GM15510 (cell line): ENCODE data around the gene AKR7A2.

ENCODE experiments used
- POLR2A ChIP-seq: IDR thresholded peaks from 3 replicates; pipeline ENCODE4 v1.6.1; 2011; ENCODE audit warnings: borderline replicate concordance; ENCODE audit not compliant: insufficient read length; ENCODE audit errors: extremely low read depth

AKR7A2 gene

GRCh38 chr1:19311931-19312781 is at the start of gene AKR7A2, which contains the start of gene SLC66A1:
Gene AKR7A2, minus strand, starts transcription at chr1:19312144. Its CDS starts 20 bp downstream, at chr1:19312124.
Gene SLC66A1, plus strand, starts transcription at chr1:19312326. Its CDS starts 5,352 bp downstream, at chr1:19317678.
- TF ChIP-seq POLR2A: peak; percentile 85

GRCh38 chr1:19360843-19361610 is 49.1 kb upstream of the AKR7A2 start:
- no peak for TF ChIP-seq POLR2A

- TF ChIP-seq POLR2A: no peak
Observed at GRCh38 chr1:19360432-19360831, 48.5 kb upstream of the AKR7A2 start.

GRCh38 chr1:19360016-19360415 is 48.1 kb upstream of the AKR7A2 start:
- TF ChIP-seq POLR2A: no peak

GRCh38 chr1:19359357-19359756 is 47.4 kb upstream of the AKR7A2 start:
- TF ChIP-seq POLR2A: no peak

- TF ChIP-seq POLR2A: no peak
Observed at GRCh38 chr1:19358710-19359109, 46.8 kb upstream of the AKR7A2 start.

GRCh38 chr1:19357299-19357986 is 45.5 kb upstream of the AKR7A2 start:
- no peak for TF ChIP-seq POLR2A

- no peak for TF ChIP-seq POLR2A
Observed at GRCh38 chr1:19356266-19356665, 44.3 kb upstream of the AKR7A2 start.

- no peak for TF ChIP-seq POLR2A
Observed at GRCh38 chr1:19354531-19354981, 42.6 kb upstream of the AKR7A2 start.

GRCh38 chr1:19353596-19353995 is 41.7 kb upstream of the AKR7A2 start:
- no peak for TF ChIP-seq POLR2A

GRCh38 chr1:19352839-19353238 is 40.9 kb upstream of the AKR7A2 start:
- no peak for TF ChIP-seq POLR2A

GRCh38 chr1:19351873-19352272 is 39.9 kb upstream of the AKR7A2 start:
- TF ChIP-seq POLR2A: no peak

GRCh38 chr1:19350566-19350965 is 38.6 kb upstream of the AKR7A2 start:
- no peak for TF ChIP-seq POLR2A

- no peak for TF ChIP-seq POLR2A
Observed at GRCh38 chr1:19349999-19350398, 38.1 kb upstream of the AKR7A2 start.
